ENCODE measurements around the gene GMDS. TPM values are rescaled to one million over a fixed set of nuclear protein-coding genes. Genes with fewer than 3 reads are reported as not detected.

The GMDS gene
- total and polyA plus RNA-seq, 9 donors, result 6.6 to 20.6 (median 11.0) TPM

GRCh38 chr6:1869308-1869707 is 376.1 kb downstream of the GMDS start:
- no peak for DNase-seq
- Histone ChIP-seq H3K4me1 (ENCODE audit: insufficient read depth) (peaks cover 6% of the 10 kb centered on the region), H3K36me3 (no peaks in the 10 kb centered on the region), H3K27ac (no peak overlapping the region), H3K9me3 (no peaks in the 10 kb centered on the region), H3K4me3 (no peak overlapping the region), H3K27me3 (no peaks in the 10 kb centered on the region)
- WGBS, 3 donors, result 92 to 95% (median 94%) methylated on average over 3 of the region's 3 CpGs
- TF ChIP-seq EP300 (IDR thresholded peaks at IDR 0.05) (no peak), CTCF (IDR thresholded peaks at IDR 0.05) (no peak), POLR2A (IDR thresholded peaks at IDR 0.05) (no peak)
- intact Hi-C loops (cut with DNase I), result no loop called here

- Histone ChIP-seq H3K27ac (no peak overlapping the region), H3K36me3 (no peaks in the 10 kb centered on the region), H3K27me3 (no peaks in the 10 kb centered on the region), H3K9me3 (no peaks in the 10 kb centered on the region), H3K4me3 (no peak overlapping the region), H3K4me1 (ENCODE audit: insufficient read depth) (peaks cover 6% of the 10 kb centered on the region)
- intact Hi-C loops (cut with DNase I), result no loop called here
- DNase-seq, result no peak
- TF ChIP-seq POLR2A (IDR thresholded peaks at IDR 0.05), result no peak
- TF ChIP-seq CTCF (IDR thresholded peaks at IDR 0.05), result no peak
- no peak for TF ChIP-seq EP300 (IDR thresholded peaks at IDR 0.05)
- 95 to 97% (median 96%) methylated on average over 4 of the region's 4 CpGs for WGBS, 3 donors
Measured at GRCh38 chr6:1868561-1869261, 376.7 kb downstream of the GMDS start.

- peaks cover 4% of the 10 kb centered on the region for H3K4me1 ChIP-seq (ENCODE audit: insufficient read depth)
- H3K9me3 ChIP-seq, result no peaks in the 10 kb centered on the region
- 94 to 98% (median 96%) methylated on average over 3 of the region's 3 CpGs for WGBS, 3 donors
- H3K27ac ChIP-seq, result no peak overlapping the region
- no peaks in the 10 kb centered on the region for H3K27me3 ChIP-seq
- no peak for TF ChIP-seq CTCF (IDR thresholded peaks at IDR 0.05)
- TF ChIP-seq EP300 (IDR thresholded peaks at IDR 0.05), result no peak
- DNase-seq, result no peak
- no peak overlapping the region for H3K4me3 ChIP-seq
- intact Hi-C loops (cut with DNase I), result no loop called here
- H3K36me3 ChIP-seq, result no peaks in the 10 kb centered on the region
Measured at GRCh38 chr6:1867197-1867596, 378.2 kb downstream of the GMDS start.

- Histone ChIP-seq H3K9me3 (no peaks in the 10 kb centered on the region), H3K36me3 (no peaks in the 10 kb centered on the region), H3K27me3 (no peaks in the 10 kb centered on the region), H3K27ac (no peak overlapping the region), H3K4me1 (ENCODE audit: insufficient read depth) (peaks cover 2% of the 10 kb centered on the region), H3K4me3 (no peak overlapping the region)
- intact Hi-C loops (cut with DNase I), result no loop called here
- DNase-seq, result no peak
- no peak for TF ChIP-seq EP300 (IDR thresholded peaks at IDR 0.05)
- TF ChIP-seq POLR2A (IDR thresholded peaks at IDR 0.05), result no peak
- TF ChIP-seq CTCF (IDR thresholded peaks at IDR 0.05), result no peak
- 82 to 95% (median 83%) methylated on average over 7 of the region's 7 CpGs for WGBS, 3 donors
Measured at GRCh38 chr6:1865585-1865984, 379.8 kb downstream of the GMDS start.

Measured in ovary (tissue), 9 donors.